Activated naive CD4-positive, alpha-beta T cell treated with anti-CD3 and anti-CD28 coated beads, Interleukin-2, amount 50 U/mL, for 72 hours (primary cell): ENCODE measurements around the gene C1orf232. TPM values are rescaled to one million over a fixed set of nuclear protein-coding genes. Genes with fewer than 3 reads are reported as not detected.
A peak's percentile ranks its signal among the peaks of the same experiment; 100 is the strongest.

Experiments
- ATAC-seq, 2 donors: fragments of 150-1000 bp; cut with Tn5 transposase; 2 replicates each; pipeline ENCODE4 v1.10.0; 2021; ENCODE audit warnings: mild to moderate bottlenecking in 2 of 2, moderate library complexity in 2 of 2
- DNase-seq, 2 donors: peaks; one replicate each; pipeline ENCODE4 v3.0.0; 2021 to 2022; ENCODE audit warnings: low spot score in 2 of 2
- H3K27ac Mint-ChIP-seq, 2 donors: one replicate each; pipeline ENCODE4 v1.8.0; 2022; ENCODE audit warnings: mild to moderate bottlenecking in 2 of 2, mixed read lengths in 2 of 2
- H3K36me3 Mint-ChIP-seq, 2 donors: one replicate each; pipeline ENCODE4 v1.8.0; 2022; ENCODE audit warnings: mixed read lengths in 2 of 2
- H3K9me3 Mint-ChIP-seq, 2 donors: one replicate each; pipeline ENCODE4 v1.8.0; 2022; ENCODE audit warnings: mixed read lengths in 2 of 2
- total RNA-seq, 2 donors: library from RNA; stranded (reverse); gene quantifications; one replicate each; pipeline ENCODE4 v1.2.3, GENCODE V29; 2022

C1orf232 gene
- total RNA-seq, 2 donors from 2014 or later: not detected

GRCh38 chr1:26163684-26164035 lies 5.1 kb downstream of the C1orf232 start:
- Mint-ChIP-seq H3K27ac (no peak overlapping the region), H3K9me3 (no peaks in the 10 kb centered on the region), H3K36me3 (no peaks in the 10 kb centered on the region)
- ATAC-seq (no peak), DNase-seq (no peak)

- H3K36me3 Mint-ChIP-seq: no peaks in the 10 kb centered on the region
- H3K27ac Mint-ChIP-seq: no peak overlapping the region
- DNase-seq (no peak), ATAC-seq (no peak)
- no peaks in the 10 kb centered on the region for H3K9me3 Mint-ChIP-seq
Observed at GRCh38 chr1:26162220-26162709, 6.5 kb downstream of the C1orf232 start.

GRCh38 chr1:26161415-26162219 lies 7.1 kb downstream of the C1orf232 start:
- DNase-seq: peak in 1 of 2 donors; percentile 54
- peak; percentile 41 to 67 for ATAC-seq
- Mint-ChIP-seq H3K36me3 (no peaks in the 10 kb centered on the region), H3K27ac (no peak overlapping the region), H3K9me3 (no peaks in the 10 kb centered on the region)

- DNase-seq (no peak), ATAC-seq (no peak)
- Mint-ChIP-seq H3K9me3 (no peaks in the 10 kb centered on the region), H3K27ac (no peak overlapping the region), H3K36me3 (no peaks in the 10 kb centered on the region)
Observed at GRCh38 chr1:26160527-26161414, 8.0 kb downstream of the C1orf232 start.

- no peaks in the 10 kb centered on the region for H3K9me3 Mint-ChIP-seq
- DNase-seq (no peak), ATAC-seq (no peak)
- H3K36me3 Mint-ChIP-seq: no peaks in the 10 kb centered on the region
- H3K27ac Mint-ChIP-seq: no peak overlapping the region
Observed at GRCh38 chr1:26159743-26160039, 9.1 kb downstream of the C1orf232 start.

GRCh38 chr1:26158908-26159742 lies 9.6 kb downstream of the C1orf232 start, which contains the start of gene FAM110D:
Gene FAM110D, plus strand, starts transcription at chr1:26159079. Its CDS starts 2,213 bp downstream, at chr1:26161292.
- Mint-ChIP-seq H3K36me3 (no peaks in the 10 kb centered on the region), H3K27ac (no peak within 1 kb of the TSS), H3K9me3 (no peaks in the 10 kb centered on the region)
- no peak for ATAC-seq
- no peak for DNase-seq

- ATAC-seq: no peak
- Mint-ChIP-seq H3K27ac (no peak overlapping the region), H3K36me3 (no peaks in the 10 kb centered on the region), H3K9me3 (no peaks in the 10 kb centered on the region)
- no peak for DNase-seq
Observed at GRCh38 chr1:26158271-26158907, 10.4 kb downstream of the C1orf232 start.

- no peaks in the 10 kb centered on the region for H3K9me3 Mint-ChIP-seq
- H3K36me3 Mint-ChIP-seq: no peaks in the 10 kb centered on the region
- no peak overlapping the region for H3K27ac Mint-ChIP-seq
- ATAC-seq (no peak), DNase-seq (no peak)
Observed at GRCh38 chr1:26156285-26157038, 12.3 kb downstream of the C1orf232 start.

- no peaks in the 10 kb centered on the region for H3K36me3 Mint-ChIP-seq
Observed at GRCh38 chr1:26155370-26156284, 13.1 kb downstream of the C1orf232 start.

GRCh38 chr1:26154750-26155149 lies 14.0 kb downstream of the C1orf232 start:
- Mint-ChIP-seq H3K36me3 (no peaks in the 10 kb centered on the region), H3K9me3 (no peaks in the 10 kb centered on the region), H3K27ac (no peak overlapping the region)
- DNase-seq: no peak
- no peak for ATAC-seq

More at GRCh38 chr1:26155370-26156284, 13.1 kb downstream of the C1orf232 start:
- DNase-seq (no peak), ATAC-seq (no peak)
- no peaks in the 10 kb centered on the region for H3K9me3 Mint-ChIP-seq
- H3K27ac Mint-ChIP-seq: no peak overlapping the region

- Mint-ChIP-seq H3K9me3 (no peaks in the 10 kb centered on the region), H3K36me3 (no peaks in the 10 kb centered on the region), H3K27ac (no peak overlapping the region)
- ATAC-seq: no peak
- peak in 1 of 2 donors; percentile 0 for DNase-seq
Observed at GRCh38 chr1:26153966-26154532, 14.7 kb downstream of the C1orf232 start.

GRCh38 chr1:26148887-26149286 lies 19.9 kb downstream of the C1orf232 start:
- Mint-ChIP-seq H3K27ac (no peak overlapping the region), H3K9me3 (no peaks in the 10 kb centered on the region), H3K36me3 (no peaks in the 10 kb centered on the region)
- no peak for ATAC-seq
- DNase-seq: no peak

GRCh38 chr1:26145960-26146294 lies 22.8 kb downstream of the C1orf232 start:
- ATAC-seq (no peak), DNase-seq (no peak)
- Mint-ChIP-seq H3K9me3 (no peaks in the 10 kb centered on the region), H3K36me3 (no peaks in the 10 kb centered on the region), H3K27ac (no peak overlapping the region)

- ATAC-seq (peak; percentile 94 to 96), DNase-seq (peak; percentile 73 to 74)
- no peak overlapping the region for H3K27ac Mint-ChIP-seq
- H3K36me3 Mint-ChIP-seq: no peaks in the 10 kb centered on the region
- no peaks in the 10 kb centered on the region for H3K9me3 Mint-ChIP-seq
Observed at GRCh38 chr1:26145041-26145959, 23.5 kb downstream of the C1orf232 start.
